ENCODE results near the gene CHORDC1.

The CHORDC1 gene

GRCh38 chr11:90222459-90223247 lies at the start of gene CHORDC1:
Gene CHORDC1 (minus strand): TSS chr11:90223049. CDS start chr11:90222954, 95 bp downstream.
- peak; percentile 95 for DNase-seq

- no peak for DNase-seq
Observed at GRCh38 chr11:90257158-90257525, 34.3 kb upstream of the CHORDC1 start.

- DNase-seq: no peak
Observed at GRCh38 chr11:90256404-90257157, 33.7 kb upstream of the CHORDC1 start.

- DNase-seq: no peak
Observed at GRCh38 chr11:90254065-90254464, 31.2 kb upstream of the CHORDC1 start.

- DNase-seq: no peak
Observed at GRCh38 chr11:90252053-90252452, 29.2 kb upstream of the CHORDC1 start.

- DNase-seq: no peak
Observed at GRCh38 chr11:90251599-90251998, 28.8 kb upstream of the CHORDC1 start.

GRCh38 chr11:90250970-90251369 lies 28.1 kb upstream of the CHORDC1 start:
- DNase-seq: peak; percentile 18

GRCh38 chr11:90246468-90246867 lies 23.6 kb upstream of the CHORDC1 start:
- no peak for DNase-seq

- DNase-seq: no peak
Observed at GRCh38 chr11:90243534-90243933, 20.7 kb upstream of the CHORDC1 start.

- no peak for DNase-seq
Observed at GRCh38 chr11:90242894-90243416, 20.1 kb upstream of the CHORDC1 start.

GRCh38 chr11:90241414-90241813 lies 18.6 kb upstream of the CHORDC1 start:
- no peak for DNase-seq

GRCh38 chr11:90239967-90240636 lies 17.3 kb upstream of the CHORDC1 start:
- DNase-seq: peak; percentile 29

- DNase-seq: no peak
Observed at GRCh38 chr11:90237004-90237403, 14.2 kb upstream of the CHORDC1 start.

- DNase-seq: no peak
Observed at GRCh38 chr11:90235526-90235925, 12.7 kb upstream of the CHORDC1 start.

GRCh38 chr11:90234977-90235376 lies 12.1 kb upstream of the CHORDC1 start:
- no peak for DNase-seq

- no peak for DNase-seq
Observed at GRCh38 chr11:90229791-90230190, 6.9 kb upstream of the CHORDC1 start.

GRCh38 chr11:90228056-90228455 lies 5.2 kb upstream of the CHORDC1 start:
- no peak for DNase-seq

GRCh38 chr11:90223248-90223585 lies 368 bp upstream of the CHORDC1 start:
- no peak for DNase-seq

GRCh38 chr11:90221803-90222458 lies 918 bp downstream of the CHORDC1 start:
- DNase-seq: peak; percentile 36

GRCh38 chr11:90220391-90220790 lies 2.5 kb downstream of the CHORDC1 start:
- DNase-seq: no peak

- DNase-seq: no peak
Observed at GRCh38 chr11:90219438-90219837, 3.4 kb downstream of the CHORDC1 start.

- no peak for DNase-seq
Observed at GRCh38 chr11:90218606-90219005, 4.2 kb downstream of the CHORDC1 start.

GRCh38 chr11:90216611-90217010 lies 6.2 kb downstream of the CHORDC1 start:
- no peak for DNase-seq
